ENCODE measurements around the gene LDB2.

DNA sequence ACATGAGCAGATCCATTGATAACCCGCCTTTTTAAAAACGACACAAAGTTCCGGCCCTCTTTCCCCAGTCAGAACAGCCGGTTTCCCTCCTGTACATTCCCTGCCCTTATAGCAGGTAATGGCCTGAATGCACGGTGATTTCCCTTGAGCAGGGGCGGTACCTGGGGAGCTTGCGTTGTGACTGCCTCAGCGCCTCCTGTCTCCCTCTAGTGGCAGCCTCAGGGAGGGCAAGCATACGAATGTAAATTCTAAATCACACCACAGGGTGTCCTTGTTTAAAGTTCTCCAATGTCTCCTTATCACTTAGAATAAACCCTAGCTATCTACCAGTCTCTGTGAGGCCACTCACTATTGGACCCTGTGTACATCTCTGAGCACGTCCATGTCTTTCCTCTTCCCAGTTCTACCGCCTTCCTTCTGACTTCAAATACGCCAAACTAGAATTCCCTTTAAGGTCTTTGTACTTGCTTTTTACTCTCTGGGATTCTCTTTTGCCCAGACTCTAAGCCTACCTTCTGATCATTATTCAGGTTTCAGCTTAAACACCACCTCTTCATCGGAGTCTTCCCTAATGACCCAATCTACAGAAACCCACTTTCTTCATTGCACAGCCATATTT, 18.4 kb upstream of the LDB2 start:
- TF ChIP-seq, protein P1, sequence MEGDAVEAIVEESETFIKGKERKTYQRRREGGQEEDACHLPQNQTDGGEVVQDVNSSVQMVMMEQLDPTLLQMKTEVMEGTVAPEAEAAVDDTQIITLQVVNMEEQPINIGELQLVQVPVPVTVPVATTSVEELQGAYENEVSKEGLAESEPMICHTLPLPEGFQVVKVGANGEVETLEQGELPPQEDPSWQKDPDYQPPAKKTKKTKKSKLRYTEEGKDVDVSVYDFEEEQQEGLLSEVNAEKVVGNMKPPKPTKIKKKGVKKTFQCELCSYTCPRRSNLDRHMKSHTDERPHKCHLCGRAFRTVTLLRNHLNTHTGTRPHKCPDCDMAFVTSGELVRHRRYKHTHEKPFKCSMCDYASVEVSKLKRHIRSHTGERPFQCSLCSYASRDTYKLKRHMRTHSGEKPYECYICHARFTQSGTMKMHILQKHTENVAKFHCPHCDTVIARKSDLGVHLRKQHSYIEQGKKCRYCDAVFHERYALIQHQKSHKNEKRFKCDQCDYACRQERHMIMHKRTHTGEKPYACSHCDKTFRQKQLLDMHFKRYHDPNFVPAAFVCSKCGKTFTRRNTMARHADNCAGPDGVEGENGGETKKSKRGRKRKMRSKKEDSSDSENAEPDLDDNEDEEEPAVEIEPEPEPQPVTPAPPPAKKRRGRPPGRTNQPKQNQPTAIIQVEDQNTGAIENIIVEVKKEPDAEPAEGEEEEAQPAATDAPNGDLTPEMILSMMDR (IDR thresholded peaks at IDR 0.05), result peak; percentile 47 to 69 (median 49)
- TF ChIP-seq POLR2AphosphoS5 (IDR thresholded peaks at IDR 0.05), result no peak
